ENCODE results near the gene RAB1B.
A peak's percentile ranks its signal among the peaks of the same experiment; 100 is the strongest.
"Not testable (repeated sequence)": the region's sequence is repeated elsewhere in the genome, so short reads cannot be mapped to it uniquely, and the experiment has no call there.

Gene RAB1B

DNA sequence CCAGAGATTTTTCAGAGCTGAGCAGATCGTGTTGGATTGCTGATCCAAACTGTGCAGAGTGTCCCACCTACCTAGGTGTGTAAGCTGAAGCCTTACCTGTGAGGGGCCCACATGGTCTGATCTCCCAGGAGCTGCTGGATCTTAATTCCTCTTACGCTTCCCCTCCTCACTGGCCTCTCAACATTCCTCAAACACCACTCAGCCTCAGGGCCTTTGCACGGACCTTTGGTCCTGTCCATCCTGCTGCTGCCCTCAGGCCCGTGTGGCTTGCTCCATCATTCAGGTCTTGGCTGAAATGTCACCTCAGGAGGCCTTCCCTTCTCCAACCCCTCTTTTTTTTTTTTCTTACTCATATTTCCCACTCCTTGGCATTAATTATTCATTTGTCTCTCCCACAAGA is 21.1 kb upstream of the RAB1B start:
- DNase-seq (ENCODE audit: low read depth) = no peak
- TF ChIP-seq, protein P1, sequence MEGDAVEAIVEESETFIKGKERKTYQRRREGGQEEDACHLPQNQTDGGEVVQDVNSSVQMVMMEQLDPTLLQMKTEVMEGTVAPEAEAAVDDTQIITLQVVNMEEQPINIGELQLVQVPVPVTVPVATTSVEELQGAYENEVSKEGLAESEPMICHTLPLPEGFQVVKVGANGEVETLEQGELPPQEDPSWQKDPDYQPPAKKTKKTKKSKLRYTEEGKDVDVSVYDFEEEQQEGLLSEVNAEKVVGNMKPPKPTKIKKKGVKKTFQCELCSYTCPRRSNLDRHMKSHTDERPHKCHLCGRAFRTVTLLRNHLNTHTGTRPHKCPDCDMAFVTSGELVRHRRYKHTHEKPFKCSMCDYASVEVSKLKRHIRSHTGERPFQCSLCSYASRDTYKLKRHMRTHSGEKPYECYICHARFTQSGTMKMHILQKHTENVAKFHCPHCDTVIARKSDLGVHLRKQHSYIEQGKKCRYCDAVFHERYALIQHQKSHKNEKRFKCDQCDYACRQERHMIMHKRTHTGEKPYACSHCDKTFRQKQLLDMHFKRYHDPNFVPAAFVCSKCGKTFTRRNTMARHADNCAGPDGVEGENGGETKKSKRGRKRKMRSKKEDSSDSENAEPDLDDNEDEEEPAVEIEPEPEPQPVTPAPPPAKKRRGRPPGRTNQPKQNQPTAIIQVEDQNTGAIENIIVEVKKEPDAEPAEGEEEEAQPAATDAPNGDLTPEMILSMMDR (conservative IDR thresholded peaks at IDR 0.05; ENCODE audit: control insufficient read depth, insufficient read depth, low read depth, low read length) = no peak
- H3K4me3 ChIP-seq (ENCODE audit: control insufficient read depth, low read depth, low read length) = no peak overlapping the region

DNA sequence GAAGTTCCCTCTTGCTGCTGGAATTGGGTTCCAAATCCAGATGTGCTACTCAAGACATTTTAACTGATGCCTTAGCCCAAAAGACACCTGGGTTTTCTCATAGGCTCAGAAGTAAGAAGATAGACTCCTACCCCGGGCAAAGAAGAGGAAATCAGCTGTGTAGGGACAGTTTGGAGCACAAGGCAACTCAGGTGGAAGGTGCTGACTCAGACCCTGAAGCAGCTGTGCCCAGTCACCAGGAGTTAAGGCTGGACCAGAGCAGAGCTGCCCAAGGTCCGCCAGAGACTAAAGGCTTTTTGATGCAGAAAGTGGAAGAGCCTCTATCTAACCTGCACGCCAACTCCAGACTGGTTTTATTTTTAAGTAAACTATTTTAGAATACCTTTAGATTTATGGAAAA is 20.6 kb upstream of the RAB1B start:
- no peak overlapping the region for H3K4me3 ChIP-seq (ENCODE audit: control insufficient read depth, low read depth, low read length)
- DNase-seq (ENCODE audit: low read depth) = no peak
- TF ChIP-seq, protein P1 (conservative IDR thresholded peaks at IDR 0.05; ENCODE audit: control insufficient read depth, insufficient read depth, low read depth, low read length) = no peak

DNA sequence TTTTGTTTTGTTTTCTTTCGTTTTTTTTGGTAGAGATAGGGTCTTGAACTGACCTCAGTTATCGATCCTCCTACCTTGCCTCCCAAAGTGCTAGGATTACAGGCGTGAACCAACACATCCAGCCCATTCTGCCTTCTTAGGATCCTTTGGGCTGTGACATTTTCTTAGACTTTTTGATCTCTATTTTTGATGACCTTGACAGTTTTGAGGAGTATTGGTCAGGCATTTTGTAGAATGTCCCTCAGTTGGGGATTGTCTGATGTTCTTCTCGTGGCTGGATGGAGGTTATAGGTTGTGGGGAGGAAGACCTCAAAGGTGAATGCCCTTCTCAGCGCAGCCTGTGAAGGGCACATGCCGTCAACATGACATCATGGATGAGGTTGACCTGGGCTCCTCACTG is 19.5 kb upstream of the RAB1B start:
- H3K4me3 ChIP-seq (ENCODE audit: control insufficient read depth, low read depth, low read length) = no peak overlapping the region
- TF ChIP-seq, protein P1 (conservative IDR thresholded peaks at IDR 0.05; ENCODE audit: control insufficient read depth, insufficient read depth, low read depth, low read length) = no peak
- no peak for DNase-seq (ENCODE audit: low read depth)

DNA sequence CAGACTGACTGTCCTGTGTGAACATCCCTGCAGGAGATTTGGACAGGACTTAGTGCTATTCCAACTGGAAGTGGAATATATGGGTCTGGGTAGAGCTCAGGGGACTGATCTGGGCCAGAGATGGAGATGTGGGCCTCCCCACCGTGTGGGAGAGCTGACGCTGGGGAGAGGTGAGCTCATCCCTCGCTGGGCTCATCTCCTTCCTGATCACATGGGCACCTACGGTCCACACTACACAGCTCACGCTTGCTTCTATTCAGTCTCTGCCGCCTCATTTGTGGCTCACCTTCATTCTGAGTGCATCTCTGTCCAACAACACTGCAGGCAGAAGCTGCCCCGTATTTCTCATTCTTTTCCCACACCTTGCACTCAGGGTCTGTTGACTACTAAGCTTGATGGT is 16.6 kb upstream of the RAB1B start:
- H3K4me3 ChIP-seq (ENCODE audit: control insufficient read depth, low read depth, low read length) = no peak overlapping the region
- DNase-seq (ENCODE audit: low read depth) = no peak
- TF ChIP-seq, protein P1 (conservative IDR thresholded peaks at IDR 0.05; ENCODE audit: control insufficient read depth, insufficient read depth, low read depth, low read length) = no peak

DNA sequence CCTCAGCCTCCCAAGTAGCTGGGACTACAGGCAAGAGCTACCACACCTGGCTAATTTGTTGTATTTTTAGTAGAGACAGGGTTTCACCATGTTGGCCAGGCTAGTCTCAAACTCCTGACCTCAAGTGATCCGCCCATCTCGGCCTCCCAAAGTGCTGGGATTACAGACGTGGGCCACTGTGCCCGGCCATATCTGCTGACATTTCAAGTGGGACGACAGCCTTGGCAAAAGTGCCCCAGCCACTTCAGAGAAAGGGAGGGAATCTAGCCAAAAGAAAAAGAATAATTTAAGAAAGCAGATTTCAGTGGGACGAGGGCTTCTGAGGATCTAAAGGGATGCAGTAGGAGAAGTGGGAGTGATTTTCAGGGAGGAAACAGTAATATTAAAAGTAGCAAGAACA is 15.4 kb upstream of the RAB1B start:
- not testable (repeated sequence) for H3K4me3 ChIP-seq (ENCODE audit: control insufficient read depth, low read depth, low read length)

DNA sequence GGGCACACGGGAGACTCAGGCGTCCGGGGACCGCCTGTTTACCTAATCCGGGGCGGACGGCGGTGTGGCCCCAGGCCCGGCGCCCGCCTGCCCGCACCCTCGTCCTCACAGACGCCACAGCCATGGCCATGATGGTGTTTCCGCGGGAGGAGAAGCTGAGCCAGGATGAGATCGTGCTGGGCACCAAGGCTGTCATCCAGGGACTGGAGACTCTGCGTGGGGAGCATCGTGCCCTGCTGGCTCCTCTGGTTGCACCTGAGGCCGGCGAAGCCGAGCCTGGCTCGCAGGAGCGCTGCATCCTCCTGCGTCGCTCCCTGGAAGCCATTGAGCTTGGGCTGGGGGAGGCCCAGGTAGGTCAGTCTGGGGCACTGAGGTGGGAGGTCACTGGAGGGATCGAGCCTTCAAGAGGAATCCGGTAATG is 10.0 kb upstream of the RAB1B start:
- no peak for DNase-seq (ENCODE audit: low read depth)
- H3K4me3 ChIP-seq (ENCODE audit: control insufficient read depth, low read depth, low read length) = peak overlapping the region; percentile 84
- TF ChIP-seq, protein P1 (conservative IDR thresholded peaks at IDR 0.05; ENCODE audit: control insufficient read depth, insufficient read depth, low read depth, low read length) = no peak

More for the DNA sequence above, 15.4 kb upstream of the RAB1B start:
- not testable (repeated sequence) for DNase-seq (ENCODE audit: low read depth)

DNA sequence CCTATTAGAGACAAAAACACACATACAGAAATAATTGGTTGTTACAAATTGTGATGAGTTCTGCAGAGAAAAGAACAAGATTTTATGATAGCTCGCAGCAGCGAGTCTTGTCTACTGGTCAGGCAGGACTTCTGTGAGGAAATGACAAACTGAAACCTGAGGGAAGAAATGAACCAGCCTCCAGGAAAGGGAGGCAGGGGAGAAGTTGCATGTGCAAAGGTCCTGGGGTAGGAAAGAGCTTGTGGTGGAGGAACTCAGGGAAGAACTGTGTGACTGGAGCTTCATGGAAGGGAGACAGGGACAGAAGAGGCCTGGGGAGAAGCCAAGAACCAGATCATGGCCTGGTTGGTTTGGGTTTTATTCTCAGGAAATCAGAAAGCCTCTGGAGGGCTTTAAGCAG is 9.2 kb upstream of the RAB1B start:
- no peak overlapping the region for H3K4me3 ChIP-seq (ENCODE audit: control insufficient read depth, low read depth, low read length)
- TF ChIP-seq, protein P1 (conservative IDR thresholded peaks at IDR 0.05; ENCODE audit: control insufficient read depth, insufficient read depth, low read depth, low read length) = no peak
- no peak for DNase-seq (ENCODE audit: low read depth)

All from fibroblast of mammary gland (primary cell).